Measurements from ENCODE around the gene HSP90AB1. TPM values are rescaled to one million over a fixed set of nuclear protein-coding genes. Genes with fewer than 3 reads are reported as not detected.
A peak's percentile ranks its signal among the peaks of the same experiment; 100 is the strongest.

HSP90AB1 gene
- total RNA-seq, 1 experiment from 2014 or later: 1,986 TPM

DNA sequence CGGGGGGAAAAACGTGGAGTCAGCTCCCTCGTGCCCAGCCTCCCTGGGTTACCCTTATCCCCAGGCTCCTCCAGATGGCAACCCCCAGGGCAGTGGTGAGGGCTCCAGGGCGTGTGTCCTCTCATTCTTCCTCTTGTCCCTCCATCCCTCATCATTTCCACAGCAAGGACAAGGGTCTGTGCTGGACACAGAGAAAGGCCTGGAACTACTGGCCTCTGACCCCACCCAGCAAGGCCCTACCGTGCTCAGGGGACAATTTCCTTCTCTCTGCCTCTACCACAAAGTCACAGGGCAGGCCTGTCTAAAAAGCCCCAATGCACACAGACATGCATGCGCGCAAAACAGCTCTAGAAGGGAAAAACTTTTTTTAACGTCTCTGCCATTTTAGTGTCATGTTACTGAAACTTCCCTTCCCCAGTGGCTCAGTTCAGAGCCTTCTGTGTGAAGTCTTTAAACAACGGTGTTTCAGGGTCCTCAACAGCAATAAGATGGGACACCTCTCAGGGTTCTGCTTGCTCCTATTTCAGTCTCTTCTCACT lies 11.5 kb downstream of the HSP90AB1 start:
- Histone ChIP-seq H2BK20ac (ENCODE audit: low read depth, low read length, poor library complexity, severe bottlenecking) (no peak overlapping the region), H2BK12ac (ENCODE audit: insufficient read length, low read depth, low read length) (no peak overlapping the region), H3K4me2 (ENCODE audit: insufficient read depth, insufficient read length, low read length) (no peak overlapping the region), H3K23ac (ENCODE audit: insufficient read length, low read depth, low read length) (no peak overlapping the region), H3T11ph (ENCODE audit: low read length) (no peak overlapping the region), H2BK120ac (ENCODE audit: low read depth, low read length, poor library complexity, severe bottlenecking) (no peak overlapping the region), H3K27me3 (ENCODE audit: insufficient read depth, low read length) (no peaks in the 10 kb centered on the region), H3K9me3 (ENCODE audit: control insufficient read depth, low read depth, low read length) (no peaks in the 10 kb centered on the region), H2AK5ac (ENCODE audit: insufficient read length, low read length) (no peak overlapping the region), H4K20me1 (ENCODE audit: control insufficient read depth, insufficient read depth, insufficient read length) (no peaks in the 10 kb centered on the region), H2BK15ac (ENCODE audit: low read depth, low read length) (no peak overlapping the region), H3K14ac (ENCODE audit: insufficient read depth, low read length) (no peak overlapping the region), H3K27ac (ENCODE audit: insufficient read length, low read depth, low read length) (no peak overlapping the region), H2AFZ (ENCODE audit: low read length) (no peak overlapping the region), H3K56ac (ENCODE audit: insufficient read length, low read depth, low read length) (no peak overlapping the region), H3K9ac (ENCODE audit: extremely low read depth, insufficient read length, low read length) (no peak overlapping the region), H4K91ac (ENCODE audit: insufficient read length, low read depth, low read length) (no peak overlapping the region), H3K23me2 (ENCODE audit: insufficient read length, low read depth, low read length, poor library complexity, severe bottlenecking) (peaks cover 6% of the 10 kb centered on the region), H4K8ac (replicated peaks; ENCODE audit: insufficient read length, low read depth, low read length) (no peak overlapping the region), H3K79me1 (ENCODE audit: insufficient read depth, low read depth, low read length, poor library complexity, severe bottlenecking) (no peaks in the 10 kb centered on the region), H2BK5ac (ENCODE audit: insufficient read length, low read length) (no peak overlapping the region), H3K79me2 (ENCODE audit: insufficient read depth, low read length) (no peaks in the 10 kb centered on the region), H3K4me1 (ENCODE audit: insufficient read depth, low read length) (no peaks in the 10 kb centered on the region; the same call in 1 of the 2 replicates), H4K5ac (ENCODE audit: insufficient read length, low read depth, low read length) (no peak overlapping the region), H3K18ac (ENCODE audit: insufficient read length, low read depth, low read length) (no peak overlapping the region), H3K4ac (ENCODE audit: low read depth, low read length) (no peak overlapping the region)
- peaks cover 9 to 46% (median 31%) of the 10 kb centered on the region in 3 experiments for H3K36me3 Mint-ChIP-seq (ENCODE audit: insufficient read depth in 1 of 3, low read depth in 3 of 3)
- peaks cover 11% of the 10 kb centered on the region for H3K27me3 Mint-ChIP-seq (ENCODE audit: low read depth)
- no CpG with 5 or more reads among the region's 9 CpGs for WGBS (ENCODE audit: extremely low coverage, insufficient read length, low lambda C conversion rate)
- no peak for DNase-seq
- H3K27ac Mint-ChIP-seq: peak overlapping the region in 1 of 3 experiments; percentile 87; a peak in 2 of 7 replicates
- H3K4me3 Mint-ChIP-seq: peak overlapping the region; percentile 79 to 88
- H3K4me1 Mint-ChIP-seq: peaks cover 39 to 44% of the 10 kb centered on the region in 2 experiments
- H3K9me3 Mint-ChIP-seq: no peaks in the 10 kb centered on the region
- TF ChIP-seq, protein P1, sequence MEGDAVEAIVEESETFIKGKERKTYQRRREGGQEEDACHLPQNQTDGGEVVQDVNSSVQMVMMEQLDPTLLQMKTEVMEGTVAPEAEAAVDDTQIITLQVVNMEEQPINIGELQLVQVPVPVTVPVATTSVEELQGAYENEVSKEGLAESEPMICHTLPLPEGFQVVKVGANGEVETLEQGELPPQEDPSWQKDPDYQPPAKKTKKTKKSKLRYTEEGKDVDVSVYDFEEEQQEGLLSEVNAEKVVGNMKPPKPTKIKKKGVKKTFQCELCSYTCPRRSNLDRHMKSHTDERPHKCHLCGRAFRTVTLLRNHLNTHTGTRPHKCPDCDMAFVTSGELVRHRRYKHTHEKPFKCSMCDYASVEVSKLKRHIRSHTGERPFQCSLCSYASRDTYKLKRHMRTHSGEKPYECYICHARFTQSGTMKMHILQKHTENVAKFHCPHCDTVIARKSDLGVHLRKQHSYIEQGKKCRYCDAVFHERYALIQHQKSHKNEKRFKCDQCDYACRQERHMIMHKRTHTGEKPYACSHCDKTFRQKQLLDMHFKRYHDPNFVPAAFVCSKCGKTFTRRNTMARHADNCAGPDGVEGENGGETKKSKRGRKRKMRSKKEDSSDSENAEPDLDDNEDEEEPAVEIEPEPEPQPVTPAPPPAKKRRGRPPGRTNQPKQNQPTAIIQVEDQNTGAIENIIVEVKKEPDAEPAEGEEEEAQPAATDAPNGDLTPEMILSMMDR (conservative IDR thresholded peaks at IDR 0.05): no peak
